Thoracic aorta (tissue), 2 donors: ENCODE results near the gene TTC19. TPM values are rescaled to one million over a fixed set of nuclear protein-coding genes. Genes with fewer than 3 reads are reported as not detected.
A peak's percentile ranks its signal among the peaks of the same experiment; 100 is the strongest.

Experiments
- ATAC-seq: fragments of 150-250 bp; one replicate; pipeline ENCODE4 v1.8.0; 2017; ENCODE audit warnings: low read depth; ENCODE audit not compliant: insufficient number of reproducible peaks, low FRiP score
- DNase-seq: peaks from one replicate; pipeline ENCODE4 v3.0.0-alpha.2; 2020; ENCODE audit warnings: low spot score
- H3K27ac ChIP-seq, 2 donors: fragments of 200-600 bp; sonication (generic); 1 replicate in 1 of 2; 2 replicates in 1 of 2; pipeline ENCODE4 v1.5.1; 2016; ENCODE audit warnings: mild to moderate bottlenecking in 2 of 2, moderate library complexity in 2 of 2
- H3K27me3 ChIP-seq: fragments of 200-600 bp; sonication (generic); replicated peaks from 2 replicates; pipeline ENCODE4 v1.6.0; 2016; ENCODE audit warnings: mild to moderate bottlenecking; ENCODE audit not compliant: insufficient read depth
- H3K36me3 ChIP-seq: fragments of 200-600 bp; sonication (generic); one replicate; pipeline ENCODE4 v1.5.1; 2016
- H3K4me1 ChIP-seq, 2 donors: fragments of 200-600 bp; sonication (generic); 1 replicate in 1 of 2; 2 replicates in 1 of 2; pipeline versions ENCODE4 v1.5.1 to v1.6.0; 2016; ENCODE audit warnings: low read depth in 2 of 2, mild to moderate bottlenecking in 1 of 2; ENCODE audit not compliant: control insufficient read depth in 1 of 2
- H3K4me3 ChIP-seq: fragments of 200-600 bp; sonication (generic); 2 replicates; pipeline ENCODE4 v1.5.1; 2016; ENCODE audit warnings: mild to moderate bottlenecking
- H3K9me3 ChIP-seq: fragments of 200-600 bp; sonication (generic); 2 replicates; pipeline ENCODE4 v1.5.1; 2016
- total RNA-seq, 2 donors: library from RNA; depleted of rRNA; stranded (reverse); fragments of >200 nt; gene quantifications; one replicate each; pipeline versions ENCODE4 v1.1.0 to v1.2.3, GENCODE V29; 2016
- TF ChIP-seq, protein P1 (sequence below): fragments of 200-600 bp; sonication (generic); IDR thresholded peaks from one replicate; pipeline ENCODE4 v1.5.1; 2019; ENCODE audit warnings: antibody characterized with exemption

Gene TTC19, protein sequence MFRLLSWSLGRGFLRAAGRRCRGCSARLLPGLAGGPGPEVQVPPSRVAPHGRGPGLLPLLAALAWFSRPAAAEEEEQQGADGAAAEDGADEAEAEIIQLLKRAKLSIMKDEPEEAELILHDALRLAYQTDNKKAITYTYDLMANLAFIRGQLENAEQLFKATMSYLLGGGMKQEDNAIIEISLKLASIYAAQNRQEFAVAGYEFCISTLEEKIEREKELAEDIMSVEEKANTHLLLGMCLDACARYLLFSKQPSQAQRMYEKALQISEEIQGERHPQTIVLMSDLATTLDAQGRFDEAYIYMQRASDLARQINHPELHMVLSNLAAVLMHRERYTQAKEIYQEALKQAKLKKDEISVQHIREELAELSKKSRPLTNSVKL
- 10 to 100 TPM; 57.6 to 64.4 TPM for total RNA-seq

DNA sequence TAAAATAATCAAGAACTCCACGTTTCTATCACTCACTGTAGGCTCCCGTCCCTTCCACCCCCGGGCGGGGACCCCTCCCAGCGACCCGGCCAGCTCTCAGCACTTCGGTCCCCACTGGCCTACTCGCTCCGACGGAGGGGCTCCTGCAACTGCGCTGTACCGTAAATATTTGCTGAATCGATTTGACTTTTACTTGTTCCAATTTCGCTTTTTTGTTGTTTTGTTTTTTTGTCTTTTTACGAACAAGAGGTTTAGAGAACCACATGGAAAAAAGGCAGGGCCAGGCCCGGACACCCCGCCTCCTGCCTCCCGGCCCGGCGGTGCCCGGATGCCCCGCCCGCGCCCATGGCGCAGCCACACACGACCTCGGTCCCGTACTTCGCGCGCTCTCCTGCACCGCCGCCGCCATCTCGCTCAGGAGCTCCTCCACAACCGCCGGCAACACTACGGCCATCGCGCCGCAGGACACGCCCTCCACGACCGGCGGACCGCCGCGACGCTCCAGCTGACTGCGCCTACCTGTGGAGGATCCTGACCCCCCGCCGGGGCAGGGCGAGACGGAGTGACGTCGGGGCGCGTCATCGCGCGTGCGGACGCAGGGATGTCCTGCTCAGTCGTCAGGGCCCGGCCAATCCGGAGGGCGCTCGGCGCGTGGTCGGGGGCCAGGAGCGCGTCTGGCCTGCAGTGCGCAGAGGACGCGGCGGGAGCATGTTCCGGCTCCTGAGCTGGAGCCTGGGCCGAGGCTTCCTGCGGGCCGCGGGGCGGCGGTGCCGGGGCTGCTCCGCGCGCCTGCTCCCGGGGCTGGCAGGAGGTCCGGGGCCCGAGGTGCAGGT, at the start of gene TTC19, which contains the start of gene ZSWIM7:
Gene TTC19, plus strand, starts transcription at position 684 of the 833 bp plus-strand sequence. Its CDS starts 25 bp downstream, at position 709.
Gene ZSWIM7, minus strand, starts transcription at position 564 of the 833 bp plus-strand sequence. Its CDS starts 110 bp downstream, at position 454.
- H3K36me3 ChIP-seq = peaks cover 14% of the 10 kb centered on the region
- no peaks in the 10 kb centered on the region for H3K9me3 ChIP-seq
- peak within 1 kb of the TSS; percentile 94 for H3K27ac ChIP-seq
- DNase-seq (peak; percentile 72), ATAC-seq (peak; percentile 95)
- TF ChIP-seq, protein P1, sequence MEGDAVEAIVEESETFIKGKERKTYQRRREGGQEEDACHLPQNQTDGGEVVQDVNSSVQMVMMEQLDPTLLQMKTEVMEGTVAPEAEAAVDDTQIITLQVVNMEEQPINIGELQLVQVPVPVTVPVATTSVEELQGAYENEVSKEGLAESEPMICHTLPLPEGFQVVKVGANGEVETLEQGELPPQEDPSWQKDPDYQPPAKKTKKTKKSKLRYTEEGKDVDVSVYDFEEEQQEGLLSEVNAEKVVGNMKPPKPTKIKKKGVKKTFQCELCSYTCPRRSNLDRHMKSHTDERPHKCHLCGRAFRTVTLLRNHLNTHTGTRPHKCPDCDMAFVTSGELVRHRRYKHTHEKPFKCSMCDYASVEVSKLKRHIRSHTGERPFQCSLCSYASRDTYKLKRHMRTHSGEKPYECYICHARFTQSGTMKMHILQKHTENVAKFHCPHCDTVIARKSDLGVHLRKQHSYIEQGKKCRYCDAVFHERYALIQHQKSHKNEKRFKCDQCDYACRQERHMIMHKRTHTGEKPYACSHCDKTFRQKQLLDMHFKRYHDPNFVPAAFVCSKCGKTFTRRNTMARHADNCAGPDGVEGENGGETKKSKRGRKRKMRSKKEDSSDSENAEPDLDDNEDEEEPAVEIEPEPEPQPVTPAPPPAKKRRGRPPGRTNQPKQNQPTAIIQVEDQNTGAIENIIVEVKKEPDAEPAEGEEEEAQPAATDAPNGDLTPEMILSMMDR = peak; percentile 9
- peak within 1 kb of the TSS; percentile 87 for H3K4me3 ChIP-seq
- H3K27me3 ChIP-seq = no peaks in the 10 kb centered on the region
- peaks cover 11 to 19% of the 10 kb centered on the region in 2 donors for H3K4me1 ChIP-seq

DNA sequence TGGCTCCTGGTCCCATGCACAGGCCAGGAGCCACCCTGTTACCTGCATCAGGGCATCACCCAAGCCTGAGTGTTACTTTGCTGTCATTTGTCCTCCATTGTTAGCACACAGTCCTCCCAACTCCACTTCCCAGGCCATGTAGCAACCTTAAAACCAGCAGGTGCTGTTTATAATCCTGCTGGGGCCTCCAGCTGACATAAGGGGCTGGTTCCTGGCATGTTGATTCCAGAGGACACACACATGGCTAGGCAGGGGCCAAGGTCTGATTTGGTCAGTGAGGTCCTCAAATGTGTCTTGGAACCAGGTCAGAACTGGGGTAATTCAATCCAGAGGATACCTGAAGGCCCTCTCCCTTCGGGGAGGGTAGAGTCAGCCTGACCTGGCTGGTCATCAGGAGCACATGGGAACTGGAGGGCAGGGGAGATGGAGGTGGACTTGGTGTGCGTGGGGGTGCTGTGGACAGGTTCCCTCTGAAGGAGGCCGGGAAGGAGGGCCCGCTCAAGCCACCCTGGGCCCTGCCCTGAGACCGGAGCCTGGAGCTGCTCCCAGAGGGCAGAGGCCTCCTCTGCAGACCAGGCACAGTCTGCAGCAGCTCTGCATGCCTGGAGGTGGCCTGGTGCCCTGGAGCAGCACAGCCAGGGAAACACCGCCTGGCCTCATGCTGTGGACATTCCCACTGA, 48.1 kb upstream of the TTC19 start:
- Histone ChIP-seq H3K9me3 (no peaks in the 10 kb centered on the region), H3K27me3 (no peaks in the 10 kb centered on the region), H3K27ac (no peak overlapping the region), H3K36me3 (no peaks in the 10 kb centered on the region), H3K4me1 (no peaks in the 10 kb centered on the region), H3K4me3 (no peak overlapping the region)
- DNase-seq = no peak
- no peak for ATAC-seq
- TF ChIP-seq, protein P1 = no peak

DNA sequence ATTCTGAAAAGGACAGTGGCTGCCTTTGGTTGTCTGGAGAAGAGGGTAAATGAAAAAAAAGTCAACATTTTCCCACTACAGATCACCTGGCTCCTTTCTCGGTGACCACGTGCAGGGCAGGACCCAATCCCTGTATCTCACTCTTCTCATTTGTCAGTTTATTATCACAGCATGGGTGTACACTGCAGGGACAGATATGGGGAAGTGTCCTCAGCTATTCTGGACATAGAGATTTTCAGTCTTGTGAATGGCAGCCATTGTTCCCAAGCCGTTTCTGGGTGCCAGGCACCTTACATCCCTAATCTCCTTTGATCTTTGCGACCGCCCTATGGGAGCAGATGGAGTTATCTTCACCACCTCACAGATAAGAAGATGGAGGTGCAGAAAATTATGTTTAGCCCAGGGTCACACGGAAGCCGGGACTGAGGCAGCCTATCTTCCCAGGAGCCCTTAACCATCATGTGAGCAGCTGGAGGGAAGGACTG, 47.5 kb upstream of the TTC19 start:
- H3K4me1 ChIP-seq = no peaks in the 10 kb centered on the region
- no peaks in the 10 kb centered on the region for H3K9me3 ChIP-seq
- no peak for ATAC-seq
- no peaks in the 10 kb centered on the region for H3K36me3 ChIP-seq
- H3K27ac ChIP-seq = no peak overlapping the region
- TF ChIP-seq, protein P1 = no peak
- no peaks in the 10 kb centered on the region for H3K27me3 ChIP-seq
- DNase-seq = no peak
- no peak overlapping the region for H3K4me3 ChIP-seq

DNA sequence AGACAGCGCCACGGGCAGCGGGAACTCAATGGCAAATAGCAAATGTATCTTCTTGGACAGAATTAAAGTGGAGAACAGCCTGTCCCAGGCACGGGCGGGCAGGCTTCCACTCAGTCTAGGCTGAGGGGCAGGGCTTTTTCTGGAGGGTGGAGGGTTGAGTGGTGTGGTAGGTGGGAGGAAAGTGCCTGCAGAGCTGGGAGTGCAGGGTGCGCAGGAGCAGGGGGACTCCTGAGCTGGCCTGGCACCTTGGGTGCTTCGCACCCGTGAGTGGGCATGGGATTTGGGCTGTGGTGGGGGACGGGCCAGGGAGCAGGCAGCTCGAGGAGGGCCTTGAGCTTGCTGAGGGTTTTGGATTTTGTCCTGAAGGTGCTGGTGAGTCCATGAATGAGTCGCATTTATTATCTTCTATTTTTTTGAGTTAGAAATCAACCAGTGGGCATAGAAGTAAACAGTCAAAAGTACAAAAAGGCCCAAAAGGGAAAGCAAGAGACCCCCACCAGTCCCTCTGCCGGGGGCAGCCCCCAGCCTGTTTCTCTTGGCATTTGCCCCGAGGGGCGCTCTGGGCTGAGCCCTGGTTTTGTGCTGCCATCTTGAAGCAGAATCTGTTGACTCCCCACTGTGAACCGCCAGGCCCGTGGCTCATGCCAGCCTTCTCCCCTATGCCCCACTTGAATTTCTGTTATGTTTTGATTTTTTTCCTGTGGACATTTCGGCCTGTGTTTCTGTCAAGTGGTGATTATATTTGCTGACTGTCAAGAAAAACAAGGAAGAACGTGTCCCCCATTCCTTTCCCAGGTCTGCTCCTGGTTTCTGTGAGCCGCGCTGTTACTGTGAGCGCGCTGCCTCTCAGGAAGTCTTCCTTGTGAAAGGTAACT, 46.5 kb upstream of the TTC19 start:
- TF ChIP-seq, protein P1 = no peak
- Histone ChIP-seq H3K4me3 (no peak overlapping the region), H3K27me3 (no peaks in the 10 kb centered on the region), H3K4me1 (no peaks in the 10 kb centered on the region), H3K27ac (no peak overlapping the region), H3K36me3 (no peaks in the 10 kb centered on the region), H3K9me3 (no peaks in the 10 kb centered on the region)
- ATAC-seq (no peak), DNase-seq (no peak)
